GM12874 (cell line): Measurements from ENCODE around the gene TMSB15A.

ENCODE experiments used
- TF ChIP-seq, protein P1 (sequence below): IDR thresholded peaks from 2 replicates; pipeline ENCODE4 v1.5.1; 2011; ENCODE audit warnings: low read depth, mild to moderate bottlenecking, control low read depth, low read length, moderate library complexity; ENCODE audit not compliant: insufficient read depth

Gene TMSB15A

GRCh38 chrX:102515975-102516941 lies at the start of gene TMSB15A:
TMSB15A (minus strand) TSS chrX:102516739.
- TF ChIP-seq, protein P1, sequence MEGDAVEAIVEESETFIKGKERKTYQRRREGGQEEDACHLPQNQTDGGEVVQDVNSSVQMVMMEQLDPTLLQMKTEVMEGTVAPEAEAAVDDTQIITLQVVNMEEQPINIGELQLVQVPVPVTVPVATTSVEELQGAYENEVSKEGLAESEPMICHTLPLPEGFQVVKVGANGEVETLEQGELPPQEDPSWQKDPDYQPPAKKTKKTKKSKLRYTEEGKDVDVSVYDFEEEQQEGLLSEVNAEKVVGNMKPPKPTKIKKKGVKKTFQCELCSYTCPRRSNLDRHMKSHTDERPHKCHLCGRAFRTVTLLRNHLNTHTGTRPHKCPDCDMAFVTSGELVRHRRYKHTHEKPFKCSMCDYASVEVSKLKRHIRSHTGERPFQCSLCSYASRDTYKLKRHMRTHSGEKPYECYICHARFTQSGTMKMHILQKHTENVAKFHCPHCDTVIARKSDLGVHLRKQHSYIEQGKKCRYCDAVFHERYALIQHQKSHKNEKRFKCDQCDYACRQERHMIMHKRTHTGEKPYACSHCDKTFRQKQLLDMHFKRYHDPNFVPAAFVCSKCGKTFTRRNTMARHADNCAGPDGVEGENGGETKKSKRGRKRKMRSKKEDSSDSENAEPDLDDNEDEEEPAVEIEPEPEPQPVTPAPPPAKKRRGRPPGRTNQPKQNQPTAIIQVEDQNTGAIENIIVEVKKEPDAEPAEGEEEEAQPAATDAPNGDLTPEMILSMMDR = no peak

DNA sequence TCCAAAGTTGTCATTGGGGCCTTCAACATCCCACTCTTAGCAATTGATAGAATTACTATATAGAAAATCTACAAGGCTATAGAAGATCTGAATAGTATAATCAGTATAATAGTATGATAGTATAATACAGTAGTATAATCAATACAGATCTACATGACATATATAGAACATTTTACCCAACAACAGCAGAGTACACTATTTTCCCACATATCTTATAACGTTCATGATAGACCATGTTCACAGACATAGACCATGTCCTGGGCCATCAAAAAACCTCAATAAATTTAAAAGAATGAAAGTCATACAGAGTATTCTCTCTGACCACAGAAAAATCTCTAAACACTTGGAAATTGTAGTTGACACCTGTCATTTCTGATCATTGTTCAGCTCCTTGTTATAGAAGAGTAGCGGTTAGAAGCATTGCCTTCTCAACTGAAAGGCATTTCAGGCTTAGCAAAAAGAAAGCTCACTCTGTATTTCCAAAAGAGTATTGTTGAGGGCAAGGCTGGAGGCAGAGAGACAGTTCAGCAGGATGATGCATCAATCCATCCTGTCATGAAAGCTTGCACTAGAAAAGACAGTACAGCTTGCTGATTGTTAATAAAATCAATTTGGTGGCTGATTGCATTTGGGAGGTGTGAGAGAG lies 44.0 kb upstream of the TMSB15A start:
- TF ChIP-seq, protein P1 = no peak

- TF ChIP-seq, protein P1 = no peak
Observed at GRCh38 chrX:102558607-102559006, 42.1 kb upstream of the TMSB15A start.

DNA sequence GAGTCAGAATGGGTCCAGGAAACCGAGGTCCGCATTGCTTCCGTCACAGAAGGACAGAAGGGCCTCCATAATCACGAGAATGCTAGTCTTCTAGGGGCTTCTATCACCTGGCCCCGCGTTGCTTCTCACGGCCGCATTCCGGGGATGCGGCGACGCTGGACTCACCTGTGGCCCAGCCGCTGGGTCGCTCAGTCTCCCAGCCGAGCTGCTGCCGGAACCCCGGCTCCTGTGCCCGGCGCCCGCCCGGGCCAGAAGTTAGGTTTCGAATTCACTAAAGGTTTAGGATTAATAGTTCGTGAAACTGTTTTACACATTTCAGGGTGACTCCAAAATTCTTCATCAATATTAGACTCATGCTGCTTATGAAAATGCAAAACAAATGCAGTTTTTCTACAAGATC lies 31.7 kb upstream of the TMSB15A start:
- TF ChIP-seq, protein P1 = no peak

DNA sequence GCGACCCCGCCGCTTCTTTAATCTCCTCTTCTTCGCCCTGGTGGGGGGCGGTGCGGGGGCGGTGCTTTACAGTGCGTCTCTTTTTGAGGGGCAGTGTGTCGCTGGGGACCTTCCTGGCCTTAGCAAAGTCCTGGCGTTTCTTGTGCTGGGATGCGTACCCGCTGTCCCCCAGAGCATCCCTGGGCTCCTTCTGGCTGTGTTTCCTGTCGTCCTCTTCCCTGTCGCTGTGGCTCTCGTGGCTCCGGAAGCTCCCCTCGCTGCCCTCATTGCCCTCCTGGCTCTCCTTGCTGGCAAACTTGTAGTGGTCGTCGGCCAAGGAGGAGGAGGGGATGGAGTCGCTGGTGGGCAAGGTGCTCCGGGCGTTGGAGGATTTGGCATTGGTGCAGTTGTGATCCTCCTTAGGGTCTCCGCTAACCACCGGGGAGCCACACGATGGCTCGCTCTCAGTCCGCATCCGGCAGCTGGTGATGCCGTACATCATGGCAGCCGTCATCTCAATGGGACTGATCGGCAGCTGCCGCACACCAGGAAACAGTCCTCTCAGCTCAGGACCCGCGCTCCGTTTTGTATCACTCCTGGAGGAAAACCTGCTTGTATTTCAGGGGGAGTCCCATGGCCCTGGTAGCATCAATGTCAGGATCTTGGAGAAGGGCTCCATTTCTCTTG lies 30.4 kb upstream of the TMSB15A start:
- TF ChIP-seq, protein P1 = no peak

GRCh38 chrX:102535958-102536357 lies 19.4 kb upstream of the TMSB15A start:
- TF ChIP-seq, protein P1 = no peak

DNA sequence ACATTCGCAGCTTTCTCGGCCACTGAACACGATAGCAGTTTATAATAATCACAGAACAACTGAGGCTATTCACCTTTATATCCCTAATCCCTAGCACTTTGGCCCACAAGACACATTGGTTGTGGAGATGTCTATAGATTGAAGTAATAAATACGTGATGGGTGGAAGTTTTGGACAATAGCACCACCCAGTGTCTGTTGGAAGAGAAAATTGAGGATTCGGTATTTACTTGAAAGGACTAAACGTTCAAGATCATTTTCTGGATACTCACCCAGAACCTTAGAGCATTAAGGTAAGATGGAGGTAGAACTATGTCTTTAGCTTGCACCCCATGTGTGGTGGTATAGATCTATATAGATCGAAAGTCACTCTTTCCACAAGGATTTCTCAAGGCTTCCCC lies 787 bp upstream of the TMSB15A start:
- TF ChIP-seq, protein P1 = no peak
